Stimulated activated CD8-positive, alpha-beta memory T cell treated with anti-CD3 and anti-CD28 coated beads, Interleukin-4, amount 100 ng/mL, for 4 hours (primary cell): ENCODE results near the gene C11orf42.

Experiments
- DNase-seq, 2 donors: peaks; one replicate each; pipeline ENCODE4 v3.0.0-alpha.2; 2020; ENCODE audit warnings: low read depth in 2 of 2, low spot score in 1 of 2

C11orf42 gene

GRCh38 chr11:6253197-6253596, 47.8 kb downstream of the C11orf42 start:
- no peak for DNase-seq

- DNase-seq = no peak
Observed at GRCh38 chr11:6258141-6258540, 52.8 kb downstream of the C11orf42 start.

GRCh38 chr11:6258571-6259081, 53.3 kb downstream of the C11orf42 start:
- DNase-seq = no peak

- DNase-seq = no peak
Observed at GRCh38 chr11:6260207-6260726, 54.9 kb downstream of the C11orf42 start.
